CD4-positive, alpha-beta T cell treated with Interleukin-15 for 1 hour (primary cell): Measurements from ENCODE around the gene HEY2.
"Not testable (repeated sequence)": the region's sequence is repeated elsewhere in the genome, so short reads cannot be mapped to it uniquely, and the experiment has no call there.

Source experiments
- DNase-seq: peaks from one replicate; pipeline ENCODE4 v3.0.0-alpha.2; 2020

HEY2 gene

GRCh38 chr6:125797120-125797885 lies 47.9 kb downstream of the HEY2 start:
- DNase-seq: no peak

- DNase-seq: no peak
These were observed 48.5 kb downstream of the HEY2 start for GRCh38 chr6:125797886-125798444.

GRCh38 chr6:125798734-125799508 lies 49.5 kb downstream of the HEY2 start:
- no peak for DNase-seq

GRCh38 chr6:125802383-125802782 lies 53.0 kb downstream of the HEY2 start:
- DNase-seq: no peak

- no peak for DNase-seq
These were observed 53.5 kb downstream of the HEY2 start for GRCh38 chr6:125802943-125803377.

GRCh38 chr6:125804264-125804663 lies 54.8 kb downstream of the HEY2 start:
- DNase-seq: no peak

GRCh38 chr6:125804866-125805425 lies 55.5 kb downstream of the HEY2 start:
- not testable (repeated sequence) for DNase-seq

GRCh38 chr6:125806813-125807212 lies 57.4 kb downstream of the HEY2 start:
- no peak for DNase-seq

- no peak for DNase-seq
These were observed 57.9 kb downstream of the HEY2 start for GRCh38 chr6:125807293-125807692.

- no peak for DNase-seq
These were observed 58.6 kb downstream of the HEY2 start for GRCh38 chr6:125808060-125808459.

- DNase-seq: no peak
These were observed 59.2 kb downstream of the HEY2 start for GRCh38 chr6:125808591-125808990.

- DNase-seq: no peak
These were observed 60.2 kb downstream of the HEY2 start for GRCh38 chr6:125809570-125810170.

- DNase-seq: no peak
These were observed 61.0 kb downstream of the HEY2 start for GRCh38 chr6:125810445-125810844.
